ENCODE data around the gene KCNB1.

KCNB1 gene

DNA sequence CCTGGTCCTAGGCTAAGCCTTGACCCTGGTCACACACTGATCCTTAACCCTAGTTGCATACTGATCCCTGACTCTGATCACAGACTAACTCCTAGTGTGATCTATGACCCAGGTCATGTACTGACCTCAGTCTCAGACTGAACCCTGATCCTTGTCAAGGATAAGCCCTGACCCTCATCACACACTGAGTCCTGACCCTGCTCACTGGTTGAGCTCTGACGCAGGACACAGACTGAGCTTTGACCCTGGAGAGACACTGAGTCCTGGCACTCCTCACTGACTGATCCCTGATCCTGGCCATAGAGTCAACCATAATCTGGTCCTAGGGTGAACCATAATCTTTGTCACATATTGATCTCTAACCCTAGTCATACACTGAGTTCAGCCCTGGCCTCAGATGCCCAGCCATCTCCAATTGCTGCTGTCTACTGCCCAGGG lies 37.9 kb downstream of the KCNB1 start:
- DNase-seq (ENCODE audit: low read depth in 2 of 2, low spot score in 1 of 2), result no peak

DNA sequence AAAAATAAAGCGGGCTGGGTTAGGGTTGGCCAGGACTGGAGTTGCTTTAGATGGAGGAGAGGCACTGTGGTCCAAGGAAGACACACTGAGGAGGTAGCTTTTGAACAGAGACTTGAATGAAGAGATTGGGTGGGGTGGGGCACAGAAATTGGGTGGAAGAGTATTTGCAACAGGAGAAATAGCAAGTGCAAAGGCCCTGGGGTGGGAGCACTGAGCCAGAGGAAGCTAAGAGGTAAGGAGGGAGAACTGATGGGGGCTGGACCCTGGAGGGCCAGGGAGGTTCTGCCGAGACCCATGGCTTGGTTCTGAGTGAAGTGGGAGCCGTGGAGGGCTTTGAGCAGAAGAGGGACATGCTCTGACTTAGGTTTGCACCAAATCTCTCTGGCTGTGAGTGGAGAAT lies 45.4 kb downstream of the KCNB1 start:
- DNase-seq (ENCODE audit: low read depth in 2 of 2, low spot score in 1 of 2), result no peak

DNA sequence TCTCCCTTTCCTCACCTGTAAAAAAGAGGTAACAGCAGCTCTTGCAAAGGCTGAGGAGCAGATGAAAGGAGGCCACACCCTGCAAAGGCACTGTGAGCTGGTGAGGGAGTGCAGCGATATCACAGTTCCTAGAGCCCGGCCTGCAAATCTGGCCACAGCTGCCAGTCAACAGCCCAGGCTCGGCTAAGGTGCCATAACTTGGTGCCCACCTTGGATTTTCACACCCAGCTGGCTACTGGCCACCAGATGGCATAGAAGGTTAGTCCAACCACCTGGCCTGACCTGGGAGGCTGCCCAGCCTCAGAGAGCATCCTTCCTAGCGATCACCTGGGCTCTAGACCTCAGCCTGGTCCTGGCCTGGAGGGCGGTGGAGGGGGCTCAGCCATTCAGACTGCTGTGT lies 46.8 kb downstream of the KCNB1 start:
- no peak for DNase-seq (ENCODE audit: low read depth in 2 of 2, low spot score in 1 of 2)

DNA sequence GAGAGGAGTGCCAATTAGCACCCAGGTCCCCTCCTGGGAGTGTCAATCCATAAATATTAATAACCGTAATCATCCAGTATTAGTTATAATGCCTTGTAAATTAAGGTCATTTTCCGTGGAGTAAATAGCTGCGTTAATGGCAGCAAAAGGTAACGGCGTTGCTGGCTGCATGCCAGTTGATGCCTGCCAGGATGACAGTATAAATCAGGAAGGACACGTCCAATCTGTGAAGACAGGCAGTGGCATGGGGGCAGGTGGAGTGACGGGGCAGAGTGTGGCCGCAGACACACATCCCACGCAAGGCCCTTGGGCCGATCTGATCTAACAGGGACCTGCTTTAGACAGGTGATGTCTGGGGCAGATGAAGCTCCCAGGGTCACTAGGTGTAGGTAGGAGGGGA lies 49.1 kb downstream of the KCNB1 start:
- DNase-seq (ENCODE audit: low read depth in 2 of 2, low spot score in 1 of 2), result no peak

DNA sequence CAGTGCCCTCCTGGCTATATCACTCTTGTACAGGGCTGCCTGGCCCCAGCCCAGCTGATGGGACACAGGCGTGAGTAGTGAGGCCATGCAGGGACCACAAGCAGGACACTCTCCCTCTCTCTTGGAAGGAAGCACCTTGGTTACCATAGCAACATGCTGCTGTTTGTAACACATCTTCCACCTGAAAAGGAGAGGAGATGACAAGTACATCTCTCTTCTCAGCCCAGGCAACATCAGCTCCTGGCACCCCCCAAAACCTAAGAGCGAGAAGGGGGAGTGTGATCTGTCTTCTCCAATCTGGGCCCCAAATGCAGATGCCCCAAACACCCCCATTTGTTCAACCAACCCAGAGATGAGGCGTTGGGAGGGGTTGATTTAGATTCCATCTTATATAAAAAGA lies 49.9 kb downstream of the KCNB1 start:
- DNase-seq (ENCODE audit: low read depth in 2 of 2, low spot score in 1 of 2), result no peak

DNA sequence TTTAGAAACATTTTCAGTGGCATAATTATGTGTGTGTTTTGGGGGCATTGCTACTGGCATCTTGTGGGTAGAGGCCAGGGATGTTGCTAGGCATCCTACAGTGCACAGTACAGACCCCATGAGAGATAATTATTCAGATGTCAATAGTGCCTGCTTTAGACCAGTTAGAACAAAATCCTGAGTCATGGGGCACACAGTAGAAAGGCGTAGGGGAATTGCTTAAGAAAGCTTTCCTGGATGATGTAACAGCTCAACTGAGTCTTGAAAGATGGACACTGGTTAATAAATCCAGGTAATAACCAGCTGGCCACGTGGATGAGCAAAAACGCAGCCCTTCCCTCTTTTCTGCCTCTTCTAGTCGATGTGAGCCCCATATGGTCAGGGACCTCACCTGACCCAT lies 51.1 kb downstream of the KCNB1 start:
- no peak for DNase-seq (ENCODE audit: low read depth in 2 of 2, low spot score in 1 of 2)

DNA sequence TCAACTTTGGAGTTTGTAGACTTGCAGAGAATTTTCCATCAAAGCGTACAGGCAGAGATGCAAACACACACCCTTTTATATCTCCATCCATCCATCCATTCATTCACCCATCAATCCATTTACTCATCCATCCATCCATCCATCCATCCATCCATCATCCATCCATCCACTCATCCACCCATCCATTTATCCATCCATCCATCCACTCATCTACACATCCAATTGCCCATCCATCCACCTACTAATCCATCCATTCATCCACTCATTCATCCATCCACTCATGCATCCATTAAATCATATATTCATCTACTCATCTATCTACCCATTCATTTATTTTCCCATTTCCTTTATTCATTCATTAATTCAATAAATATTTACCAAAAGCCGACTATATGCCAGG lies 52.1 kb downstream of the KCNB1 start:
- DNase-seq (ENCODE audit: low read depth in 2 of 2, low spot score in 1 of 2), result no peak

DNA sequence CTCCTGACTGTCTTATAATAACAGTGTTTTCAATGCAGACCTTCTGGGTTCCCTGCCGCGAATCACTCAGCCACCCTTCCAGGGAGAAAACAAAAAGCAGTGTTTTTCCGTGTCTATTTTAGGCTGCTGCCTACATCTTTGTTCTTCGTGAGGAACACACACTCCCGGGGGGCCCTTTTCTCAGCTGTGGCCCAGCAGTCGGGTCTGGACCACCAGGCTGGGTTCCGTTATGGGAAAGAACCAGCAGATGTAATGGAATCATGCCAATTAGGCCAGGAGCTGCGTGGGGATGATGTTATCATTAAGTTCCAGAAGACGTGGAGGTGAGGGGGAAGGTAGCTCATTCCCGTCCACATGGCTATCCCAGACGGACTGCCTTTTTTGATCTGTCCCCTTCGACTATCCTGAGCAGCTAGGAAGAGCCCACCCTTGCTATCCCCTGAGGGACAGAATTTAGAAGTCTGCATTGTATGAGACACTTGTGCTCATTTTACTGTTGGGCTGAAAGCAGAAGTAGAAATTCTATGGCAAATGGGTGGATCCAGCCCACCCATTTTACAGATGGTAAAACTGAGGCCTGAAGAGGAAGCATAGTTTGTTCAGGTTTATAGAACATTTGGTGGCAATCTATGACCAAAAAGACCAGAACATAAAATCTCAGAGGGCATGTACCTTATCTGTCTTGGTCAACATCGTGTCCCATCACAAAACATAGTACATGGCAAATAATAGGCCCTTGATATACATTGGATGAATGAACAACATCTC lies 54.5 kb downstream of the KCNB1 start:
- no peak for DNase-seq (ENCODE audit: low read depth in 2 of 2, low spot score in 1 of 2)

DNA sequence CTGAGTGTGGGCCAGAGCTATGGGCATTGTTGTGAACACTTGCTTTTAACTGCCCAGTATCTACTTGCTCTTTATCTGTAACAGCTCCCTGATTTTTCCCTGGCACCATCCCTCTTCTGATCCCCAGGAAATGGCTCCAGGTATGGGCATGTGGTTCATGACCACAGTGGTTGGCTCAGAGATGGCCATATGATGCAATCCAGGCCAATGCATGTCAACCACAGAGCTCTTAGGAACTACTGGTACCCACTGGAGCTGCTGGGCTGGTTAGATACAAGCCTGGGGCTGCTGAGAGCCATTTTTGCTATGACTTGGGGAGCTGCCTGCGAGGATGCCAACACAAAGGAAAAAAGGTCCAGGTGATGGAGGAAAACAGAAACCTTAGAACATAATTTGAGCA lies 55.6 kb downstream of the KCNB1 start:
- DNase-seq (ENCODE audit: low read depth in 2 of 2, low spot score in 1 of 2), result no peak

DNA sequence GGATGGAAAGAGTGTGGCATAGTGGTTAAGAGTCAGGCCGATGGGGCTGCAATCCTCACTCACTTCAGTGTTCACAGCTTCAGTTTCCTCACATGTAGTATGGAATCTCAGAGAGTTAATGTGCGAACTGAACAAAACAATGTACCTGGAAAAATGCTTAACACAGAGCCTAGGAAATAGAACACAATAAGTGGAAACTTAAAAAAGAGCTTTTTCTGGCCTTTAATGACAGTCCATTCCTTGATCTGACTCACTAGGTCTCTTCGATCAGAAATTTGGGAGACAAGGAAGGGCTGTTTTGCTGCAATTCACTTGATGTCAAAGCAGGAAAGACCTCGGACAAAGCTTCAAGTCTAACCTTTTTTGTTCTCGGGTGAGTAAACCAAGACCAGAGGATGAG lies 56.1 kb downstream of the KCNB1 start:
- DNase-seq (ENCODE audit: low read depth in 2 of 2, low spot score in 1 of 2), result no peak

DNA sequence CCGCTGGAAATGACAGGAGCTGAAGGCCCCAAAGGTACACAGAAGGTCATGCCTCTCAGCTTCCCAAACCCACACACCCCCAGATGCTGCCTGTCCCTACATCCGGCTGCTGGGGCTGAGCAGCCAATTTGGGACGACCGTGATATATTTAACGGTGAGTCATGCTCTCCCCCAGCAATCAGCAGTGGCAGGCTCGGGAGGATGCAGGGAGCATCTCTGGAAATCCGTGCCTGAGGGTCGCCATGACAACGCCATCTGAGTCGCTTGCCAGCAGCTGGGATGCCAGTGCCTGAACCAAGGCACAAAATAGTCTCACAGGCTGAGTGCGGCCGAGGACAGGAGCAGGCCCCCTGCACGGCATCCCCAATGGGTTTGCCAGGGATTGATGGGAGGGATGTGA lies 57.9 kb downstream of the KCNB1 start:
- DNase-seq (ENCODE audit: low read depth in 2 of 2, low spot score in 1 of 2), result no peak

DNA sequence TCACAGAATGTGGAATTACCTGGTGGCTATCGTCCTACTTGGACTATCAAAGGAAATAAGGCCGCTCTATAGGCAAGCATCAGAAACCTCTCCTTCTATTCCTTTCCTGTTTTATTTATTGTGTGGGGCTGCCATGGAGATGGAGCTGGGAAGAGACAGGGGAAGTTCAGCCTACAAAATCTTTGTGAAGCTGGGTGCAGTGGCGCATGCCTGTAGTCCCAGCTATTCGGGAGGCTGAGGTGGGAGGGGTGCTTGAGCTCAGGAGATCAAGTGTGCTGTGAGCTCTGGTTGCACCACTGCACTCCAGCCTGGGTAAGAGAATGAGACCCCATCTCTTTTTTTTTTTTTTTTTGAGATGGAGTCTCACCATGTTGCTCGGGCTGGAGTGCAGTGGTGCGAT lies 60.3 kb downstream of the KCNB1 start:
- DNase-seq (ENCODE audit: low read depth in 2 of 2, low spot score in 1 of 2), result no peak

DNA sequence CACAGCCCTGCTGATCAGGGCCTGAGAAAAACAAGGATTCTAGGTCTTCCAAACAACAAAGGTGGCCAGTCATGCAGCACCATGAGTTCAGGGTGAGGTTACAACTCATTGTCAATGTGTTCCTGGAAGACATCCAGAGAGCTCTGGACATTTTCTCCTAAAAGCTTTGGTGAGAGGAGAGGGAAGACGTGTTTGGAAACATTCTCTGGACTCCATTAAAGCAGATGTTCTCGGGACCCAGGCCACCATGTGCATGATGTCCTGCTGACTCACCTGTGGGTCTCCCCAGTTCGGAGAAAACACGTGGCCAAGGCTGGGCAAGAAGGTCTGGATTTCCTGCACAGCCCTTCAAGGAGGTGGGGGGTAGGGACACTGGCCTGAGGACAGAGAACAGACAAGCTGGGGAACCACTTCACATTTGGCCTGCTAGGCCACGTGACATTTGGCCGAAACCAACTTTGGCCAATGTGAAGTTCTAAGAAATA lies 61.6 kb downstream of the KCNB1 start:
- DNase-seq (ENCODE audit: low read depth in 2 of 2, low spot score in 1 of 2), result no peak

DNA sequence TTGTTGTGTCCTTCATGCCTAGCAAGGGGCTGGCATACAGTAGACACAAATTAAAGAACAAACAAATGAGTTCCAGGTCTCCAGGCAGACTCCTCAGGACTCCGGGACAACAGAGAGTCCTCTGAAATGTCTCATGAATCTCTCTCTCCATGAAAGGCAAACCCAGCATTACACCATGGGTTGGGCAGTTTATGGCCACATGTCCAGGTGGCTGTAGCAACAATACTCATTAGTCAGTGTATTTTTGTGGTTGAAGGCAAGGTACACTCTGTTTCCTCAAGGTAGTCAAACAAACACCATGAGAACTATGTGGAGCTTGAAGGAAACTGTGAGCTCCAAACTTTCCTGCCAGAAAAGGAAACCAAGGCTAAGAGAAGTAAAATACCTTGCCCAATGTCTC lies 62.2 kb downstream of the KCNB1 start:
- no peak for DNase-seq (ENCODE audit: low read depth in 2 of 2, low spot score in 1 of 2)

DNA sequence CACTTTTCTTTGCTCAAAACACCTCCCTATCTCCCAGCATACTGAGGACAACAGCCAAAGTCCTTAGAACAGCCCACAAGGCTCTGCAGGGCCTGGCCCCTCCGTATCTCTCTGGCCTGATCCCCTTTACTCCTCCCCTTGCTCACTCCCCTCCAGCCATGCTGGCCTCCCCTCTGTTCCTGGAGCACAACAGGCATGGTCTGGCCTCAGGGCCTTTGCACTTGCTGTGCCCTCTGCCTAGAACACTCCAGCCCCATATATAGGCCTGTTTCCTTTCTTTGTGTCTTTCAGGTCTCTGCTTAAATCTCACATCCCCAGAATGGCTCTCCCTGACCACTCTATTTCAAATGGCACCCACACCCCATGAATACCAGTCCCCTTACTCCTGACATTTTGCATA lies 62.7 kb downstream of the KCNB1 start:
- DNase-seq (ENCODE audit: low read depth in 2 of 2, low spot score in 1 of 2), result no peak

DNA sequence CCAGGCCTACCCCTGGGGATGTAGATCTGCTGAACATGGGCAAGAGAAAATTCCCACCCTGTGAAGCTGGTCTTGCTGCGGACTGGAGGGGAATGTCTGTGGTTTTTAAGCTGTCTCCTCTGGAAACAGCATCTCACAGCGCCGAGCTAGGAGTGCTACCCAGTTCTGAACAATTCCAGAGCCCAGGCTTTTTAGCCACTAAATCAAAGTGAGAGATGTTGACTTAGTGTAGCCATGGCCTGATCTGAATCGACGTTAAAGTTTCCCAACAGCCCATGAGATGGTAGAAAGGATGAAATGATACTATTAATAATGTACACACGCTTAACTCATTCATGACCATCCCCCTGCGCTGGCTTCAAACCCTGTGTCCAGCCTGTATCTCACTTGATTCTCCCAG lies 63.7 kb downstream of the KCNB1 start:
- DNase-seq (ENCODE audit: low read depth in 2 of 2, low spot score in 1 of 2), result no peak

DNA sequence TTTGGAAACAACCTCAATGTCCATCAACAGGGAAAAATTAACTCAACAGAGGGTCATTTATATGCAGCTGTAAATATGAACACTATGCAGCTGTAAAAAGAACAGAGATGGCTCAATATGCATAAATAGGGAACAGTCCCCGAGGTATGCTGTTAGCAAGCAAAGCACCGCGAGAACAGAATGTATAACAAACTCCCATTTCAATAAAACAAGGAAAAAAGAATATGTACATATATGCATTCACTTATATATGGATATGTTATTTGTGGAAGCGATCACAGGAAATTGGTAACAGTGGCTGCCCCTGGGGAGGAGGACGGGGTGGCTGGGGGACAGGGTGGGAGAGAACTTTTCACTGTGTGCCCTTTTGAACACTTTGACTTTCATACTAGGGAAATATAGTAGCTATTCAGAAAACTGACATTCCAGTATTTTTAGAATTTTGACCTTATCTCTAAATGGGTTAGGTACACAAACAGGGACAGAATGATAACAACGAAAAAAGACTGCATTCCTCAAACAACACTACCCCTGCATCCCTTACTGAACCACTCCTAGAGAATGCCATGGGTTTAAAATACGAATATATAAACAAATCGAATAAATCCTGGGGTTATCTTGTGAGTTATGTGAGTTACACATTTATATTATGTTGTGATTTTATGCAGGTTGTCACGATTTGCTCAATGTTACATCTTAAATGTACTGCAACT lies 64.5 kb downstream of the KCNB1 start:
- no peak for DNase-seq (ENCODE audit: low read depth in 2 of 2, low spot score in 1 of 2)

DNA sequence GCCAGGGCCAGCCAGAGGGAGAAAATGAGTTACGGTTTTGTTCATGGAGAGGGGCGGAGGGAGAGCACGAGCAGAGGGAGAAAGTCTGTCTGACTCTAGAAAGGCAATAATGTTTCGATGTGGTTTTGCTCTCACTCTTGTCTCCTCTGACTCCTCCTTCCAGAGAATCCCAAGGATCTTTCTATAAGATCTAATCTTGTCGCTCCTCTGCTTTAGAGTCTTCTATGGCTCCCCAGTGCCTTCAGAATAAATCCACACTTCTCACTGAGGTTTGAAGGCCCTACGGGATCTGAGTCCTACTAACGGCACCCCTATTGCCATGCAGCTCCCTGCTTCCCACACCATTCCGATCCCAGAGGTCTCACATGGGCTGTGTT lies 66.8 kb downstream of the KCNB1 start:
- DNase-seq (ENCODE audit: low read depth in 2 of 2, low spot score in 1 of 2), result no peak

DNA sequence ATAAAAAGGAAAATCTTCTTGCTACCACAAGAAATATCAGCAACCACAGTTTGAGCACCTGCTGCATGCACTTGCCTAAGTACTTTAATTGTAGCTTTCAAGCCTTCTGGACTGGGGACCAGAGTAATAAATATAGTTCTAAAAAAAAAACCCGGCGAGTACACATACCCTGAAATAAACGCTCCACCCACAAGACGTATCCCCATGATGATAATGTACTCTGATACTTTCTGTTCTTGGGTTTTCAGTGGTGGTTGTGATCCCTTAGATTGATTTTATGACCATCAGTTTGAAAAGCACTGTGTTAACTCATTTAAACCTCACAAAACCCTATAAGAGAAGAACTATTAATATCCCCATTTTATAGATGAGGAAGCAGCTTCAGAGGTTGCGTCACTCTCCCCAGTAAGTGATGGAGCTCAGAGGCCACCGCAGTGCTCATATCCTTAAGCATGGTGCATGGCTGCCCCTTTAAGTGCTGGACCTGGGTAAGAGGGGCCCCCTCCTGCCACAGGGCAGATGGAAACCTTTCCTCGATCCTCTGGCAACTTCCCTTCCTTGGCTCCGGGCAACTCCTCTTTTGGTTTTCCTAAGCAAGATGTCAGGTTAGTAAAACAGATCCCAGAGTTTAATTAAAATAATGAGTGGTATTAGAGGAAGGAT lies 67.3 kb downstream of the KCNB1 start:
- DNase-seq (ENCODE audit: low read depth in 2 of 2, low spot score in 1 of 2), result no peak

DNA sequence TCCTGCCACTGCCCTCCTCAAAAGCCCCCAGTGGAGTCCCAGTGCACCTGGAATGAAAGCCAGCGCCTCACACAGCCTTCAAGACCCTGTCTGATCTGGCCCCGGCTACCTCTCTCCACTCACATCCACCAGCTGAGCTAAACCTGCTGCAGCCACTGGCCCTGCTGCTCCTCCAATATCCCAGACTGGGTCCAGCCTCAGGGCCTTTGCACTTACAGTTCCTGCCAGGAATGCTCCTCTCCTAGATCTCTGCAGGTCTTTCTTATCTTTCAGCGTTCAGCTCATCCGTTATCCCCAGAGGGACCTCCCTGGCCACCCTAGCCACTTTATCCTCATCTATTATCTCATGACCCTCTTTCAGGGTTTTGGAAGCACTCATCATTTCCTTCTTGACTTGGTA lies 68.8 kb downstream of the KCNB1 start:
- DNase-seq (ENCODE audit: low read depth in 2 of 2, low spot score in 1 of 2), result no peak

DNA sequence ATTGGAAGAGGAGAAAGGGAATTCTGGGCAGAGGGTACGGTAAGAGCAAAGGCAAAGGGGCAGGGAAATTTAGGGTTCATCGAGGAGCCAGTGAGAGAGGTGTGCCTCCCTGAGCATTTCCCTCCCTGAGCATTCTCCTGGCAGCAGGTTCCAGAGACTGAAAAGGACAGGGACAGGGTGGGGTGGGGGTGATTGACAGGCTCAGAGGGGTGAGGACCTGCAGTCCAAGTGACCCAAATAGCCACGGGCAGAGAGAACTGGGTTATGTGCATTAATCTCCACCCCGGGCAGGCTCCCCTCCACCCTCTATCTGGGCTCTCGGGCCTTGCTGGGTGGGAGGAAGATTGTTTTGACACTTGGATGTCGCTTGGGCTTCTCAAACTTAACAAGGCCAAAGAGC lies 69.5 kb downstream of the KCNB1 start:
- DNase-seq (ENCODE audit: low read depth in 2 of 2, low spot score in 1 of 2), result no peak

DNA sequence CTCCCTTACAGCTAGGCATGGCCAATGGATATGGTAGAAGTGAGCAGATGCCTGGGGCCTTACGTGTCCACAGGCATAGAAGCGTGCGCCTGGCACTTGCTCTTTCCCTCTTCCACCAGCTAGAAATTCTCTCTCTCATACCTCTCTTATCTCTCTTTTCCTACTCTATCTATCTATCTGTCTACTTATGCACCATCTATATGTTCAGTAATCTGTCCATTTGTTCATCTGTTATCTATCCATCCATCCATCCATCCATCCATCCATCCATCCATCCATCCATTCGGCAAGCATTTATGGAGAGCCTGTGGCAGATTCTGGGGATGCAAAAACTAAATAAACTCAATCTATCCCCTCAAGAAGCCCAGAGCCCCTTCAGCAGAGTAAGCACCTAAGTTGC lies 70.2 kb downstream of the KCNB1 start:
- no peak for DNase-seq (ENCODE audit: low read depth in 2 of 2, low spot score in 1 of 2)
